NT2/D1 (cell line): Measurements from ENCODE around the gene AKT3.

Experiments
- DNase-seq: peaks from one replicate; pipeline ENCODE4 v3.0.0-alpha.2; 2011; ENCODE audit warnings: low read depth, low spot score
- H3K27me3 ChIP-seq: 2 replicates; pipeline ENCODE4 v1.6.0; 2011; ENCODE audit warnings: mild to moderate bottlenecking; ENCODE audit not compliant: insufficient read length, insufficient read depth
- H3K36me3 ChIP-seq: 2 replicates; pipeline ENCODE4 v1.6.1; 2011; ENCODE audit warnings: mild to moderate bottlenecking, low read length, mixed read lengths; ENCODE audit not compliant: insufficient read depth, insufficient read length
- H3K4me1 ChIP-seq: 2 replicates; pipeline ENCODE4 v1.5.1; 2011; ENCODE audit not compliant: insufficient read depth, insufficient read length
- H3K4me3 ChIP-seq: 2 replicates; pipeline ENCODE4 v1.5.1; 2011; ENCODE audit warnings: low read depth; ENCODE audit not compliant: insufficient read length
- H3K9ac ChIP-seq: 2 replicates; pipeline ENCODE4 v1.6.0; 2011; ENCODE audit warnings: low read depth; ENCODE audit not compliant: insufficient read length
- H3K9me3 ChIP-seq: 2 replicates; pipeline ENCODE4 v1.5.1; 2011; ENCODE audit warnings: mild to moderate bottlenecking, low read length; ENCODE audit not compliant: insufficient read depth
- SUZ12 ChIP-seq: IDR thresholded peaks from 2 replicates; pipeline ENCODE4 v1.6.1; 2011; ENCODE audit not compliant: insufficient read length, insufficient read depth; ENCODE audit errors: extremely low read depth
- YY1 ChIP-seq: IDR thresholded peaks from 2 replicates; pipeline ENCODE4 v1.6.1; 2011; ENCODE audit not compliant: insufficient read length, insufficient read depth
- ZNF274 ChIP-seq: IDR thresholded peaks from 2 replicates; pipeline ENCODE4 v1.6.1; 2011; ENCODE audit warnings: mild to moderate bottlenecking, low read depth, low read length

Gene AKT3

GRCh38 chr1:243731301-243731891 is 118.6 kb downstream of the AKT3 start:
- H3K9ac ChIP-seq, result no peak overlapping the region
- H3K9me3 ChIP-seq, result peaks cover 27% of the 10 kb centered on the region
- no peak for DNase-seq
- no peak for TF ChIP-seq SUZ12
- no peak for TF ChIP-seq YY1
- TF ChIP-seq ZNF274, result no peak
- no peaks in the 10 kb centered on the region for H3K27me3 ChIP-seq
- H3K4me3 ChIP-seq, result no peak overlapping the region
- H3K4me1 ChIP-seq, result no peaks in the 10 kb centered on the region
- peaks cover 9% of the 10 kb centered on the region for H3K36me3 ChIP-seq

GRCh38 chr1:243730487-243731150 is 119.4 kb downstream of the AKT3 start:
- Histone ChIP-seq H3K9ac (no peak overlapping the region), H3K36me3 (peaks cover 9% of the 10 kb centered on the region), H3K4me3 (no peak overlapping the region), H3K9me3 (peaks cover 27% of the 10 kb centered on the region), H3K27me3 (no peaks in the 10 kb centered on the region), H3K4me1 (no peaks in the 10 kb centered on the region)
- no peak for DNase-seq
- TF ChIP-seq SUZ12, result no peak
- TF ChIP-seq ZNF274, result no peak
- TF ChIP-seq YY1, result no peak

GRCh38 chr1:243729956-243730355 is 120.1 kb downstream of the AKT3 start:
- no peak for DNase-seq
- peaks cover 27% of the 10 kb centered on the region for H3K9me3 ChIP-seq
- peaks cover 9% of the 10 kb centered on the region for H3K36me3 ChIP-seq
- TF ChIP-seq SUZ12 (no peak), YY1 (no peak), ZNF274 (no peak)
- H3K4me1 ChIP-seq, result no peaks in the 10 kb centered on the region
- H3K4me3 ChIP-seq, result no peak overlapping the region
- H3K9ac ChIP-seq, result no peak overlapping the region
- no peaks in the 10 kb centered on the region for H3K27me3 ChIP-seq

GRCh38 chr1:243727503-243728203 is 122.4 kb downstream of the AKT3 start:
- Histone ChIP-seq H3K4me1 (no peaks in the 10 kb centered on the region), H3K4me3 (no peak overlapping the region), H3K9ac (no peak overlapping the region), H3K9me3 (peaks cover 16% of the 10 kb centered on the region; the same call in 1 of the 2 replicates), H3K27me3 (no peaks in the 10 kb centered on the region), H3K36me3 (peaks cover 9% of the 10 kb centered on the region)
- DNase-seq, result no peak
- TF ChIP-seq YY1 (no peak), ZNF274 (no peak), SUZ12 (no peak)

GRCh38 chr1:243726806-243727502 is 123.1 kb downstream of the AKT3 start:
- Histone ChIP-seq H3K36me3 (peaks cover 9% of the 10 kb centered on the region), H3K9me3 (peaks cover 14% of the 10 kb centered on the region; the same call in 1 of the 2 replicates), H3K4me1 (no peaks in the 10 kb centered on the region), H3K4me3 (no peak overlapping the region), H3K9ac (no peak overlapping the region), H3K27me3 (no peaks in the 10 kb centered on the region)
- no peak for TF ChIP-seq ZNF274
- no peak for TF ChIP-seq YY1
- TF ChIP-seq SUZ12, result no peak
- no peak for DNase-seq

- Histone ChIP-seq H3K36me3 (peaks cover 9% of the 10 kb centered on the region), H3K4me3 (no peak overlapping the region), H3K27me3 (no peaks in the 10 kb centered on the region), H3K9me3 (peaks cover 12% of the 10 kb centered on the region; the same call in 1 of the 2 replicates), H3K9ac (no peak overlapping the region), H3K4me1 (no peaks in the 10 kb centered on the region)
- TF ChIP-seq ZNF274 (no peak), SUZ12 (no peak), YY1 (no peak)
- no peak for DNase-seq
Observed at GRCh38 chr1:243725846-243726245, 124.2 kb downstream of the AKT3 start.

- DNase-seq, result no peak
- H3K27me3 ChIP-seq, result no peaks in the 10 kb centered on the region
- no peak for TF ChIP-seq YY1
- no peak for TF ChIP-seq SUZ12
- no peak for TF ChIP-seq ZNF274
- peaks cover 5% of the 10 kb centered on the region; the same call in 1 of the 2 replicates for H3K9me3 ChIP-seq
- no peaks in the 10 kb centered on the region for H3K4me1 ChIP-seq
- no peak overlapping the region for H3K4me3 ChIP-seq
- peaks cover 3% of the 10 kb centered on the region for H3K36me3 ChIP-seq
- no peak overlapping the region for H3K9ac ChIP-seq
Observed at GRCh38 chr1:243725075-243725474, 125.0 kb downstream of the AKT3 start.
